ENCODE results near the gene KLHL29.
A peak's percentile ranks its signal among the peaks of the same experiment; 100 is the strongest.

KLHL29 gene

DNA sequence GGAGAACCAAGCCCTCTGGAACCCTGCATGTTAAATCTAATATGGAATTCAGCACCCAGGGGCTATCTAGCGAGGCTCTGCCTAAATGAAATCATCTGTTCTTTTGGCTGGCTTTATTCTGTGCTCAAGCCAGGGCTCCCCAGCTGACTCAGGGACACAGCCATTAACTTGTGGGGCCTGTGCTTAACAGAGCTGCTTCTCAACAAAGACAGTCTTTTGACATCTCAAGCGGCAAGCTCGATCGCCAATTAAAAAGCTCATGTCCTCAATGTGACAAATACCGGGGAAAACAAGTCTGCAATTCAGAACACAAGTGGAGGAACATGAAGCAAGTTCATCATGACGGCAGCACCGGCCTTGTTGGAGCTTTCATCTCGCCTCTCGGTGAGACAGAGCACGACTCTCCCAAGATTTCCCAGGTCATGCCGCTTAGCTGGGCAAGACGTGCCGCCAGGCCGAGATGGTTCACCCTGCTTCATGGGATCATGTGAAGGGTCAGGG lies 64.9 kb downstream of the KLHL29 start:
- TF ChIP-seq, protein P1, sequence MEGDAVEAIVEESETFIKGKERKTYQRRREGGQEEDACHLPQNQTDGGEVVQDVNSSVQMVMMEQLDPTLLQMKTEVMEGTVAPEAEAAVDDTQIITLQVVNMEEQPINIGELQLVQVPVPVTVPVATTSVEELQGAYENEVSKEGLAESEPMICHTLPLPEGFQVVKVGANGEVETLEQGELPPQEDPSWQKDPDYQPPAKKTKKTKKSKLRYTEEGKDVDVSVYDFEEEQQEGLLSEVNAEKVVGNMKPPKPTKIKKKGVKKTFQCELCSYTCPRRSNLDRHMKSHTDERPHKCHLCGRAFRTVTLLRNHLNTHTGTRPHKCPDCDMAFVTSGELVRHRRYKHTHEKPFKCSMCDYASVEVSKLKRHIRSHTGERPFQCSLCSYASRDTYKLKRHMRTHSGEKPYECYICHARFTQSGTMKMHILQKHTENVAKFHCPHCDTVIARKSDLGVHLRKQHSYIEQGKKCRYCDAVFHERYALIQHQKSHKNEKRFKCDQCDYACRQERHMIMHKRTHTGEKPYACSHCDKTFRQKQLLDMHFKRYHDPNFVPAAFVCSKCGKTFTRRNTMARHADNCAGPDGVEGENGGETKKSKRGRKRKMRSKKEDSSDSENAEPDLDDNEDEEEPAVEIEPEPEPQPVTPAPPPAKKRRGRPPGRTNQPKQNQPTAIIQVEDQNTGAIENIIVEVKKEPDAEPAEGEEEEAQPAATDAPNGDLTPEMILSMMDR (IDR thresholded peaks at IDR 0.05; ENCODE audit: low read length, missing control alignments) = no peak
- H3K4me3 ChIP-seq (replicated peaks; ENCODE audit: low read depth, low read length) = no peak overlapping the region

GRCh38 chr2:23452372-23452771 lies 67.4 kb downstream of the KLHL29 start:
- no peak overlapping the region for H3K4me3 ChIP-seq (replicated peaks; ENCODE audit: low read depth, low read length)
- TF ChIP-seq, protein P1 (IDR thresholded peaks at IDR 0.05; ENCODE audit: low read length, missing control alignments) = no peak
- no peak for DNase-seq (ENCODE audit: low read depth)

More for the DNA sequence above, 64.9 kb downstream of the KLHL29 start:
- no peak for DNase-seq (ENCODE audit: low read depth)

DNA sequence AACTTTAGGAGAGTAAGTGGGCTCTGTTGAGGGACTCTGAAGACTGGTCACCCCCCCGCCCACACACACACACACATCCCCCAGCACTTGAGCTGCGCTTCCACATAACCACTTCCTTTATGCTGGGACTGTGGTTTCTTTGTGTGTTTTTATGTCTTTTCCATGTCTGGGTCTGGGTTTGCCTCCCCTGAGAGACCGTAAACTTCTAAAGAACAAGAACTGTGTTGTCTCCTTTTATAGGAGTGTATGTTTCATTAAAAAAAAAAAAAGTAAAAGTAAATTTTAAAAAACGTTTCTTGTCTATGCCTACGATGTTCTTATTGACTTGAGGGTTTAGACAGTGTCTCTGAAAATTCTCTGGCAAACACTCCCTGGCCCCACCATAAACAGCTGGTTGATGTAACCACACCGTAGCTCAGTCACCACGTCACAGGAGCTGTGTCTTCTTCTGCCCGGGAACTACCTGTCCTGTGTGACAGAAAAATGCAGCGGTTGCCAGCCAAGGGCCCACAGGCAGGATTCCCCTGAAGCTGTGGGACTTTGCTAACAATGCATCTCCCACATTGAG lies 68.0 kb downstream of the KLHL29 start:
- TF ChIP-seq, protein P1 (IDR thresholded peaks at IDR 0.05; ENCODE audit: low read length, missing control alignments) = no peak
- DNase-seq (ENCODE audit: low read depth) = peak; percentile 30
- no peak overlapping the region for H3K4me3 ChIP-seq (replicated peaks; ENCODE audit: low read depth, low read length)

GRCh38 chr2:23453432-23453831 lies 68.5 kb downstream of the KLHL29 start:
- TF ChIP-seq, protein P1 (IDR thresholded peaks at IDR 0.05; ENCODE audit: low read length, missing control alignments) = no peak
- H3K4me3 ChIP-seq (replicated peaks; ENCODE audit: low read depth, low read length) = no peak overlapping the region

DNA sequence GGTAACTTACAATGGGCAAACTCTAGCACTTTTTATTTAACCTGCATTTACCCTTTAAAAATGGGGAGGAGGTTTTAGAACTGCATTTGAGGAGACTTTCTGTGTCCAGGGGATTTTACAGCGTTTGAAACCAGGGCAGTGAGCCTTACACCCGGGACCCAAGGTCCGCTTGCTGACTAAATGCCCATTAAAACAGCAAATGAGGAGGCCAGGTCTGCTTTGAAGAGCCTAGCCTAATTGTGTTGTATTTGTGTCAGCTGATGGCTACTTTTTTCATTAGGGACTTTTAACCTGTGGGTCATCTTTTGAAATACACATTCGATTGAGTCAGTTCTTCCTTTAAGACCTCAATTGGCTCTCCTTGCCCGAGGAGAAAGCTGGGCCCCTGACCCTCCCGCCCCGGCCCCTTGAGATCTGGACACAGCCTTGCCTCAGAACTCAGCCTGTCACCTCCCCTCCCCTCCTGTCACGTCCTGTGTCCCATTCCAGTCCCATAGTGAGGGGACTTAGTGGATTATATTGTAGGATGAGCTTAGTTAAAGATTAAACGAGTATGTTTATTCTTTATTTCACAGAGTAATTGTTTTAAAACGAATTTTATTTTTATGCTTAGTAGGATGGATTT lies 69.0 kb downstream of the KLHL29 start:
- TF ChIP-seq, protein P1 (IDR thresholded peaks at IDR 0.05; ENCODE audit: low read length, missing control alignments) = no peak
- H3K4me3 ChIP-seq (replicated peaks; ENCODE audit: low read depth, low read length) = no peak overlapping the region
- DNase-seq (ENCODE audit: low read depth) = no peak

More at GRCh38 chr2:23453432-23453831, 68.5 kb downstream of the KLHL29 start:
- DNase-seq (ENCODE audit: low read depth) = no peak

- DNase-seq (ENCODE audit: low read depth) = no peak
- H3K4me3 ChIP-seq (replicated peaks; ENCODE audit: low read depth, low read length) = no peak overlapping the region
- TF ChIP-seq, protein P1 (IDR thresholded peaks at IDR 0.05; ENCODE audit: low read length, missing control alignments) = no peak
Measured at GRCh38 chr2:23454501-23455120, 69.6 kb downstream of the KLHL29 start.

Measured in fibroblast of pulmonary artery (primary cell).